ENCODE results near the gene MATN1. TPM values are rescaled to one million over a fixed set of nuclear protein-coding genes. Genes with fewer than 3 reads are reported as not detected.

The MATN1 gene
- total RNA-seq, 1 donor from 2014 or later: not detected

DNA sequence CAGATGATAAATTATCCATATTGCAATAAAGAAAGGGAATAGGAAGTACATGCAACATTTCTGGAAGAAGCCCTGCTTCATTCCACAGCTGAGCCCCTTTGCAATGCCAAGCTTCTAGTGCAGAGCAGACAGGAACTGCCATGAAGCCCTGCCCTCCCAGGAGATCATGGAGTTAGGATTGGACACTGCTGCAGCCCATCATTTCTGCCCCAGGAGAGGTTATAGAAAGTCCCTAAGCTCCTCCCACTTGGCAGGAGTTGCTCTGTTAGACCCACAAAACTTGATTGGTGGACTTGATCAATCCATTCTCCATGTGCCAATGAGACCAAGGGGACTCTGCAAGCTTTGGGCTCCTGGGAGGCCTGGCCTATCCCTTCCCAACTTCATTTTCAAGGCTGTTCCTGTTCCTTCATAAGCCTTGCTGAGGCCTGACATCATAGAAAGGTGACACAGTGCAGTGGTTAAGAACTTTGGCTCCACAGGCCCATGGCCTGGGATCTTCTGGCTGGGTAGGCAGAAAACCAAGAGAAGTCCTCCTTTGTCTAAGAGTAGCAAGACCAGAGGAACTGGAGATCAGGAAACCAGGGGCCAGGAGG, 35.5 kb upstream of the MATN1 start:
- DNase-seq (ENCODE audit: missing footprints) (no peak), ATAC-seq (no peak)
- intact Hi-C loops (cut with DNase I): no loop called here

DNA sequence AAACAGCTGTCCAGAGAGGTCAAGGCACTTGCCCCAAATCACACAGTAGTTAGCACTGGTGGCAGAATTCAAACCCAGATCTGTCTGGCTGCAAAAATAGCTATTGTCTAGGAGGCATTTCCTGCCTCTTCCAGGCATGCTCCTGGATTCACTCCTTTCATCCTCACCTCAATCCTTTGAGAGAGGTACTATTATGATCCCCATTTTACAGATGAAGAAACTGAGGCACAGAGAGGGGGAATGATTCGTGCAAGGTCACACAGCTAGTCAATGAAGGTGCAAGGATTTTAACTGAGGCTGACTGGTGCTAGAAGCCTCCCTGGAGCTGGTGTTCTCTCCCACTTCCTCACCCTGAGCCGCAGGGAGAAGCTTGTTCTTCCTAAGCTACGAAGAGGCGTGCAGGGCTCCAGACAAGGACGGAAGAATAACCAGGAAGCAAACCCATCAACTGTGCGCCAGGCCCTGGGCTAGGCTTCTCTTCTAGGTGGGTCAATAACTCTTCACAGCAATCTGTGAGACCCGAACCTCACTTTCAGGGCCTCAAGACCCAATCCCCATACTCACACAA, 34.8 kb upstream of the MATN1 start:
- DNase-seq (ENCODE audit: missing footprints) (no peak), ATAC-seq (no peak)
- intact Hi-C loops (cut with DNase I): no loop called here

DNA sequence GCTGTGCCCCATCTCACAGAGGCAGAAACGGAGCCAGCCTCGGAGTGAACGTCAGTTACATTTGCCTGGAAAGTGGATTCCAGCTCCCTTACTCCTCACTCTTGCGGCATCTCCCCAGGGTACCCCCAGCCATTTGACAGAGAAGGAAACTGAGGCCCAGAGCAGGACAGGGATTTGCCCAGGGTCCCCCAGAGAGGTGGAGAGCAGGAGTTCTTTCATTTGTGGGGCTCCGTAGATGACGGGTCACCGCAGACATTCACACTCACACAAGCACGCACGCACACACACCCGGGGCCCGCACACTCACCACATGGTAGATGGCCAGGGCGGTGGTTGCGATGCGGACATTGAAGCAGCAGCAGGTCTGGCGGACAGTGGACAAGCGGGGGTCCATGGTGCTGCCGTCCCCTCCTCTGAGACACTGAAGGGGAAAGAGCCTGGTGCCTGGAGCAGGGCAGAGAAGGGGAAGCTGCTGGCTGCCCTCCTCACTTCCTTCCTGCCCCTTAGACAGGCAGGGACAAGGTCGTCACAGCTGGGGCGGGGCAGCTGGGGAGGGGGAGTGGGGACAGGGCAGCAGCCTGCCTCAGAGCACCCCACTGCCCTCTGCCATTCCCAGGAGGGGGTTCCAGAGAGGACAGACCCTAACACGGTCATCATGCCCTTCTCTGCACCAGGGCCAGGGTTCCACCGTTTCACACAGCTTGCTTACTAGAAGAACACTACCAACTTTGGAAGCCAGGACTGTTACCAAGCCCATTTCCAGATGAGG, 34.2 kb upstream of the MATN1 start, which contains the start of gene LAPTM5:
Gene LAPTM5 (minus strand): TSS at position 423 of the 769 bp plus-strand sequence. CDS start 29 bp downstream, at position 394.
- DNase-seq (ENCODE audit: missing footprints) (peak; percentile 91), ATAC-seq (peak; percentile 66)
- intact Hi-C loops (cut with DNase I): no loop called here

DNA sequence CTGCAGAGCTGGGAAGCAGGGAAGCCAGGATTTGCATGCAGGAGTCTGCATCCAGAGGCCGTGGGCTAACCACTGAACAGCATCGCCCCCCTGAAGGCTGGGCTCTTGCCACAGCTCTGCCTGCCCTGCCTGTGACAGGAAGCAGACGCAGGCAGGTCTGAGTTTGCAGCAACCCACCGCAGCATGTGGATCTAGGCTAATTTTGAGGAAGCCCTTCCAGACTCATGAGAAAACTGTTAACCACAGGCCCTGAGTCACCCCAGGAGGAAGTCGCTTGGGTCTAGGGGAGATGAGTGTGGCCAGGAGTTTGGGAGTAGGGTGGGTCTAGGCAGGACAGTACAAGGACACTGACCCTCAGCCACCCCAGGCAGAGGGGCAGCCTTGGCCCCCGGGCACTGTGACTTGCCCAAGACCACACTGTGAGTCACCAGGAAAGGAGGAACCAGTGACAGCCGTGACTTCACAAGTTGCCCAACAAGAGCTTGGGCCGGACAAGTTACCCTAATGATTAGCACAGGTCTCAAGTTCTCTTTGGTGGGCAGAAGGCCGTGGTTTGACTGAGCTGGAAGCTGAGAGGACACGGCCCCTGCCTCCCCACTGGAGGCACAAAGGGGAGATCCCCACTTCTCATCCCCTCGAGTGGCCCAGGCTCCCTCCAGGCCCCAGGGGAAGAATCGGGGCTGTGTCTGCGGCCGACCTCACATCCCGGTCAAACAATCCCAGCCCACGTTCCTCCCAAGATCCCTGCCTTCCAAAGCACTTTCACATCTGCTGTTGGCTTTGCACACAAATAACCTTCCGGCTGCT, 33.4 kb upstream of the MATN1 start:
- peak; percentile 77 for ATAC-seq

DNA sequence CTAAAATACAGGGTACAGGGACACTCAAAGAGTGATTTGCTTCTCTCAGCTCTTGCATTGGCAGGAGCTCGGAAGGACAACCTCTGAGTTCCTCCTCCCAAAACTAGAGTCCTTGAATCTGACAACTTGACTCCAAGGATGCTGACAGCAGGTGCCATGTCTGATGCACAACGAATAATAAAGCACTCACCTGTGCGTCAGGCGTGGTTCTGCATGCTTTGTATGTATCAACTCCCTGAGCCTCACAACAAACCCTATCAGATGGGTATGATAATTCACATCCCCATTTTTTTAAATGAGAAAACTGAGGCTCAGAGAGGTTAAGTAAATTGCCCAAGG, 32.8 kb upstream of the MATN1 start:
- intact Hi-C loops (cut with DNase I): no loop called here
- no peak for DNase-seq (ENCODE audit: missing footprints)
- ATAC-seq: no peak

More for the DNA sequence above, 33.4 kb upstream of the MATN1 start:
- DNase-seq (ENCODE audit: missing footprints): peak; percentile 90
- intact Hi-C loops (cut with DNase I): no loop called here

DNA sequence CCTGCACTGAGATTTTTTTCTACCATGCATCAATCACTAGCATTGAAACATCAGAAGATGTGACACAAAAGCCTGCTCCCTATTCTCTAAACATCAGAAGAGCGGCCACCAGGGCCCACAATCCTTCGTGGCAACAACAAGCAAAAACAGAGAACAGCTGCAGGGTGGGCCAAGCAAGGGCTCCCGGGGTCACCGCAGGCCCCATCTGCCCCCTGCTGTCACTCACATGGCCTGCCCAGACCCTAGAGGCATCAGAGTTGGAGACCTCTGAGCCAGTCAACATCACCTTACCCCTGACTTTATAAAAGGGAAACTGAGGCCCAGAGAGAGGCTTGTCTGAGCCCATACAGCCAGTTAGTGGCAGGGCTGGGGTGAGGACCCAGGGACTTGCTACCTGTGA, 32.4 kb upstream of the MATN1 start:
- DNase-seq (ENCODE audit: missing footprints): no peak
- intact Hi-C loops (cut with DNase I): no loop called here
- no peak for ATAC-seq

DNA sequence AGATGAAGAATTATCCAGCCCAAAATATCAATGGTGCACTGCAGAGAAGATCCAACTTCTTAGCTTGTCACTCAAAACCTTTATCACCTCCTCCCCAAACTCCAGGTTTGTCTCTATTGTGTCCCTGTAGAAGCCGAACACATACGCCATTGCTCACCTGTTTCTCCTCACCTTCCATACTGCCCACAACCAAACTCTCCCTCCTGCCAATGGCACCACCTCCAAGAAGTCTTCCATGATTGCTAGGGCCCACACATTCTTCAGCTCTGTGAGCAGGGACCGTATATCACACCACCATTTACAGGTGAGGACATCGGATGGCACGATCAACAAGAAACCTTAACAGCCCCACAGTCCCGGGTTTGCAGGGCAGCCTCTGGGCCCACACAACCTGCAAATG, 31.9 kb upstream of the MATN1 start:
- ATAC-seq: no peak
- no peak for DNase-seq (ENCODE audit: missing footprints)
- intact Hi-C loops (cut with DNase I): no loop called here

DNA sequence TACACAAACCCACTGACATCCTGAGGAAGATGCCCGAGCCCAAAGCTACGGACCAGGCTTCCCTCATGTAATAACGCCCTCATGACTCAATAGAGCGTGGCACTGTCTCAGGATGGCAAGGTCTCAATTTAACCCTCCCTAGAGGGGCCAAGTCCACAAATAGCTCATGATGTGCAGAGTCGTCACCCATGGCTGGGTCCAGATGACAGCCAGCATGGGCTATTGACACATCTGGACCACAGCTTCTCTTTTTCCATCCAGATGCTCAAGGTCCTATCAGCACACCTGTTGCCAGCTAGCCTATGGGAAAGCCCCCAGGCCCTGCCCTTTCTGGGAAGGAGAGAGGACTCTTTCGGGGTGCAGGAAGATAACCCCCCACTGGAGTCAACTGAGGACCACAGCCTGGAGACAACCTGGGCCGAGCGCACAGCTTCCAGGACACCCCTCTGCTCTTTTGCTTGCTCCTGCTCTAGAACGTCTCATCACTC, 31.3 kb upstream of the MATN1 start:
- no peak for ATAC-seq
- no peak for DNase-seq (ENCODE audit: missing footprints)
- intact Hi-C loops (cut with DNase I): no loop called here

DNA sequence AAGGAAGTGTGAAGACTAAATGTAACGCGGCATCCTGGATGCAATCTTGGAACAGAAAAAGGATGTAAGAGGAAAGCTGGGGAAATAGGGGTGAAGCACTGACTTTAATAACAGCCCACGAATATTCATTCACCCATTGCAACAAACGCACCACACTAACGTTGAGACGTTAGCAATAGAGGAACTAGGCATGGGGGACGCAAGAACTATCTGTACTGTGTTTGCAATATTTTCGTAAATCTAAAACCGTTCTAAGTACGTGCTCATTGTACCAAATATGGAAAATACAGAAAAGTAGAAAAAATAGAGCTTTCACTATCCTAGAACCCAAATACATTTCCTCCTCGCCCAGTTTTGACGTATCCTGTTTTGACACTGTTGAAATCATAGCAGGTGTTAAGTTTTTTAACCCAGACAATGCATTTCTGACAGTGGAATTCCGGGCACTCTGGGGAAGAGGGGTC, 30.3 kb upstream of the MATN1 start:
- intact Hi-C loops (cut with DNase I): no loop called here
- ATAC-seq: no peak

DNA sequence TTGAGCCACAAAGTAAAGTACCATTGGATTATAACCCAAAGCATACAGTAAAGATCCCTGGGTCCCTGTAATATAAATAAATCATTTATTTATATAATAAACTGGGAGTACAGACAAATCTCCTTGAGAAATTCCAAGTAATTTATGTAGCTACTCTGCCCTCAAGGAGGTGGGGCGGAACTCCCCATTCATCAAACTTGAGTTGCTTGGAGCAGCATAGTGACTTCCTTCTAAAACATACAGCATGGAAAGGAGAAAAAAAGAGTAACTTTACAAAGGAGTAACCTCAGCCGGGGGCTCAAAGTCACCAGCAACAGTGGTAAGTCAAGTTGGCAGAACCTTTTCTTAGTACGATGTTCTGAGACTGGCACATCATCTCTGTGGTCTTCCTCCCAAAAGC, 29.7 kb upstream of the MATN1 start:
- intact Hi-C loops (cut with DNase I): no loop called here
- ATAC-seq: no peak
- DNase-seq (ENCODE audit: missing footprints): no peak

More for the DNA sequence above, 30.3 kb upstream of the MATN1 start:
- no peak for DNase-seq (ENCODE audit: missing footprints)

DNA sequence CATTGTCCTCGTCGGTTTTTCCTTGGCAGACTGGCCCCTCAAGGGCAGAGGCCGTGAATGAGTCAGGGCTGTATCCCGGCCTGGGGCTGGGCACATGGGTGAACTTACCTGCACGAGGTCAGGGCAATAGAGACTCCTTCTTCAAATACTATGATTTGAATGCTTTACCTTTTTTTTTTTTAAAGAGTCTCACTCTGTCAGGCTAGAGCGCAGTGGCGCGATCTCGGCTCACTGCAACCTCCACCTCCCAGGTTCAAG, 29.2 kb upstream of the MATN1 start:
- ATAC-seq: no peak
- no peak for DNase-seq (ENCODE audit: missing footprints)
- intact Hi-C loops (cut with DNase I): no loop called here

DNA sequence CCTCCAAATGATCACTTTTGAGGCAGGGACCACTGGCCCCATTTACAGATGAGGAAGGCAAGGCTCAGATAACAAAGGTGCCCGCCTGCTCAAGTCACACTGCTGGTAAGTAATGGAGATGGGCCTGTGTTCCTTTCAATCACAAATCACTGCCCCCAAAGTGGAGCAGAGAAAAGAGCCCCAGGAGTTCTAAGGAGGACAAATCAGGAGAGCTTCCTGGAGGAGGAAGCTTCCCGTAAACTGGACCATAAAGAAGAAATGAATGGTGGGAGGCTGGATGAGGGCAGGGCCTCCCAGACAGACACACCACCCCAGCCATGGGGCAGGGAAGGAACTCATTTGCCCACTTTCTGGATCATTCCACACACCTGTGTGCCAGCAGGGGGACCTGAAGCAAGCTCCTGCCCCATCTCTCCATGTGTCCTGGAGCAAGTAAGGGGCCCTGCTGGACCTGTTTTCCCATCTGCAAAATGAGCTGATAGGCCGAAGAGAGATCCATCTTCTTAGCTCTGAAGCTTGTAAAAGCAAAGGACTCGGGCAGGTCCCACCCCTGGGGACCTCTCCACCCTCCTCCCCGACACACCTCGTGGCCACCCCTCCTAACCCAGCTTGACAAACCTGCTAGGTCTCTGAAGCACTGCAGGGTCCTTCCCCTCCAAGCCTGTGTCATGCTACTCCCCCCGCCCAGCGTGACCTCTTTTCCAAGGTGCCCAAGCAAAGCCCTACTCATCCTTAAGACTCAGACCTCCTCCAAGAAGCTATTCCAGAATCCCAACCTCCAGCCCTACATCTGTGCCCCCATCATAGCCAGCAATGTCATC, 28.7 kb upstream of the MATN1 start:
- DNase-seq (ENCODE audit: missing footprints) (no peak), ATAC-seq (no peak)
- intact Hi-C loops (cut with DNase I): no loop called here

DNA sequence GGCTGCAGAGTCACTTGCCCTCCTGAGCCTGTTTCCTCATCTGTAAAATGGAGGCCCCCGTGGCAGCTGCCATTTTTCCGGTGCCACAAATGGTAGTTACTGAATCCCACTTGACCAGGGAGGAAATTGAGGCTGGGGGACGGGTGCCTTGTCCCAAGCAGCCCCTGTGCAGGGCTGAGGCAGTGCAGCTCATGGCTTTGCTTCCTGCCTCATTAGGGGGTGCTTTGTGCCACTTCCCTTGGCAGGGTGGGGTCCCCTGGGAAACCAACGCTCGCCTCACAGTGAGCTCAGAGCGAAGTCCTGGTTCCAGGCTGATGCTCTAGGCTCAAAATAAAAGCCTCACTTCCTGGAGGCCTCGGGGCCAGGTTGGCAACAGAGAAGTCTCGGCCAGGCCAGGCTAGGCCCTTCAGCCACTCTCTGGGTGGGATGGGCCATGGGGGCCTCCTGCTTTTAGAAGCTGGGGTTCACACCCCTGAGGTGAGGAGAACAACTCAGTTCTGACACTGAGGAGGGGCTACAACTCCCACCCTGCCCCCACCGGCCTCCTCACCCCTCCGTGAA, 27.4 kb upstream of the MATN1 start:
- DNase-seq (ENCODE audit: missing footprints) (no peak), ATAC-seq (no peak)
- intact Hi-C loops (cut with DNase I): no loop called here

DNA sequence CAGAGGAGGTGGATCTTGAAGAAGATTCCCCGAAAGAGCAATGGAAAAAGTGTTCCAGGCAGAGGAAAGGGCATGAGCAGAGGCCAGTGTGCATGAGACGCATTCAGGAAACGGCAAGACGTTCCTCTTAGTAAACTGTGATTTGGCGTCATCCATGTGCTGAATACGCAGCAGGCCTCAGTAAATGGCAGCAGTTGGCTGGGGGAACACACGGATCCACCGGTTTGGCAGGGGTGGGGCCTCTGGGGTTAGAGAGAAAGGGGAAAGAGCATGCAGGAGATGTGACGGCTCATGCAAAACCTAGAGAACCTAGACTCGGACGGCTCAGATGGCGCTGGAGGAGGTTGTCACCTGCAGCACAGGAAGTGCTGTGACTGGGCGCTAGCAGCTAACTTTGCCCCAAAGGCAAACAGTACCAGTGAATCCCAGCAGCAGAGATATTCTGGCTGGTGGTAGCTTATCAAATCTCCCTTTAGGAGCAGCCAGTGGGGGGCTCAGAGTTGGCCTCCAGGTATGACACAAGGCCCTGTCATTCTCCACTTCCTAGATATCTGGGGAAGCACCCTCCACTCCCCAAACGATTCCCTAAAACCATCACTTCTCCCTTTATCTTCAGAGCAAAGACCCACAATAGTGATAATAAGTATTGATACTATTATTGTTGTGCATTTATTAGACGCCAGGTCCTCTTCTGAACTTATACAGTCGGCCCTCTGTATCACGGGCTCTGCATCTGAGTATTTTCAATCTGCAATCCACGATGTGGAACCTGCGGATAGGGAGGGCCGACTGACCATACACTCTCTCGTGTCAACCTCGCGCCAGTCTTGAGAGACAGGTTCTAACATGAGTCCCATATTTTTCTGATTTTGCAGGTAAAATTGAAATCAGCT, 26.6 kb upstream of the MATN1 start:
- no peak for DNase-seq (ENCODE audit: missing footprints)
- intact Hi-C loops (cut with DNase I): no loop called here
- ATAC-seq: no peak

DNA sequence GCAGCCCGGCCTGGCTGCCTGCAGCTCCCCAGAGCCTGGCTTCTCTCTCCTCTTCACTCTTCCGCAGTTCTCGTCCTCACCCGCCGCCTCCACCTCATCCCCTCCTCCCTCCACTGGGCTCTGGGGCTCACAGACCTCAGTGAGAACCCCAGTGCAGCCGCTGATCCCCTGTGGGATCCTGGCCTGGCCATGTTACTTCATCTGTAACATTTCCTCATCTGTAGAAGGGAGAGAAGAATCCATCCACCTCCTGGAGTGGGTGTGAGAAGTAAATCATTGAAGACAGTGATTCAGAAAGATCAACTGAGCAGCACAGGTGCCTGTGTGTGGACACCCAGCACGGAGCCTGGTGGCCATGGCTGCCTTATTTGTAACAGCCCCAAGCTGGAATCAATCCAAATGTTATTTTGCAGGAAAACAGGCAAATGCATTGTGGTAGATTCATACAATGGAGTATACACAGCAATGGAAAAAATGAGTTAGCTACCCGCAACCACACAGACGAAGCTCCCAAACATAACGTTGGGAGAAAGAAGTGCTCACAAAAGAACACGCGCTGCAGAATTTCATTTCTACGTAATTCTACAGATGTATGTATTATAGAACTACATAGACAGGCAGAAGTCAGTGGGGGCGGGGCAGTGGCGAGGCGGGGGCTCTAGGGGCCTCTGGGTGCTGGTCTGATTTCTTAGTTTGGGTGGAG, 25.5 kb upstream of the MATN1 start:
- DNase-seq (ENCODE audit: missing footprints) (no peak), ATAC-seq (no peak)
- intact Hi-C loops (cut with DNase I): no loop called here

DNA sequence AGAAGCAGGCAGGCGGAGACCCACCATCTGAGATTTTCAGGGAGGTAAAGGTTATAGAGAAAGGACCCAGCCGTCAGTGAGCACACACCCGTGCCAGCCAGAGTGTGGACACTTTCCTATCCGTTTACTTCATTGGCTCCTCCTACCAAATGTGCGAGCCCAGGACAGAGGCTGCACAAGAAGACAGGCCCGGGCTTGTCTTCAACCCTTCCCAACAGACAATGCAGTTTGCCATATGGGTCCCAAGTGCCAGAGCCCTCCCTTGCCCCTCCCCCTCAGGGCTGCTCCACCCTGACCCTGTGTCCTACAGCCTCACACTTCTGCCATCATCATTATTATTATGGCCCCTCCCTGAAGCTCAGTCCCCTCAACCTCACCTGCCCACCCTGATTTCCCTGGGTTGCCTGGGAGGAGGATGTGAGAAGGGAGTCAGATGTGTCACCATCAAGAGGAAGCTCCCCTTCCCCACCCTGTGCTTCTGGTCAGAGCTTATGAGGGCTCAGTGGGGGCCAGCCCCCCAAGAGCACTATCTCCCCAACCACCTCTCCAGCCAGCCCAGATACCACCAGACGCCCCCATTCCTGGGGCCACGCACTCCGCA, 24.8 kb upstream of the MATN1 start:
- DNase-seq (ENCODE audit: missing footprints): no peak
- no peak for ATAC-seq
- intact Hi-C loops (cut with DNase I): no loop called here
